ENCODE measurements around the gene LAG3.

Gene LAG3

GRCh38 chr12:6820166-6820565, 47.8 kb downstream of the LAG3 start:
- H3K27ac ChIP-seq, result no peak overlapping the region
- no peak for DNase-seq (ENCODE audit: low read depth, low spot score)

DNA sequence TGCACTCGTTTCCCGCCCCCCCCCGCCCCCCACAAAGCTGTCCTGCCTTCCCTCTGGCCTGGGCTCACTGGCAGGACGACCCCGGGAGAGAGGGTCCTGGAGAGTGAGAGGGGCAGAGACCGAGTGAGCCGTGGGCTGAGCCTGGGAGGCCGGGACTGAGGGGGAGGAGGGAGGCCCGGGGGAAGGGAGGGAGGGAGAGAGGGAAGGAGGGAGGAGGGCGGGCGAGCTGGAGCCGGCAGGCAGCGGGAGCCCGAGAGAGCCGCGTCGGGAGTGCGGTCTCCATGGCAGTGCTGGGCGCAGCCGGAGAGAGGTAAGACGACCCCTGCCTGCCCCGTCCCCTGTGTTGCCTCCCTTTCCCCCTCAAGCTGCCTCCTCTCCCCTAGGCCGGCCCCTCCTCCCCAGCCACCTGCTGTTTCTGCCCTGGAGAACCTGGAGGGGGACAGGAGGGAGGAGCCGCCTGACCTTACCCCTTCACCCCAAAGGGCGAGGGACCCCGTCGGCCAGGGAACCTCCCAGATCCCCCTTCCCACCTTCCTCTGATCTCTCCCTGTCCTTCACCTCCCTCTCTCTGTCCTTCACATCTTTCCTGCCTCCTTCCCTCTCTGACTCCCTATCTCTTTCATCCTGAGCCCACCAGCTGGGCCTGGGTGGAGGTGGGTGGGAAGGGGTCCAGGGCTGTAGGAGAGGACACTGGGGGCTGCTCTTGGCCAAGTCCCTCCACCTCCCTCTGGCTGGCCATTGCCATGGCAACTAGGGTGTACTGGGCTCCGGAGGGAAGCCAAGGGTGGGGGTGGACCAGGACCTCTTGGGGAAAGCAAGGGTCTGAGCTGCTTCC, 49.5 kb downstream of the LAG3 start, which contains the start of gene GPR162:
GPR162 (plus strand) TSS at position 231 of the 835 bp plus-strand sequence. CDS start 2,078 bp downstream, outside the sequence.
- no peak for DNase-seq (ENCODE audit: low read depth, low spot score)

GRCh38 chr12:6822426-6823135, 50.3 kb downstream of the LAG3 start:
- no peak overlapping the region for H3K27ac ChIP-seq
- DNase-seq (ENCODE audit: low read depth, low spot score), result no peak

More for the DNA sequence above, 49.5 kb downstream of the LAG3 start, which contains the start of gene GPR162:
- no peak within 1 kb of the TSS for H3K27ac ChIP-seq

DNA sequence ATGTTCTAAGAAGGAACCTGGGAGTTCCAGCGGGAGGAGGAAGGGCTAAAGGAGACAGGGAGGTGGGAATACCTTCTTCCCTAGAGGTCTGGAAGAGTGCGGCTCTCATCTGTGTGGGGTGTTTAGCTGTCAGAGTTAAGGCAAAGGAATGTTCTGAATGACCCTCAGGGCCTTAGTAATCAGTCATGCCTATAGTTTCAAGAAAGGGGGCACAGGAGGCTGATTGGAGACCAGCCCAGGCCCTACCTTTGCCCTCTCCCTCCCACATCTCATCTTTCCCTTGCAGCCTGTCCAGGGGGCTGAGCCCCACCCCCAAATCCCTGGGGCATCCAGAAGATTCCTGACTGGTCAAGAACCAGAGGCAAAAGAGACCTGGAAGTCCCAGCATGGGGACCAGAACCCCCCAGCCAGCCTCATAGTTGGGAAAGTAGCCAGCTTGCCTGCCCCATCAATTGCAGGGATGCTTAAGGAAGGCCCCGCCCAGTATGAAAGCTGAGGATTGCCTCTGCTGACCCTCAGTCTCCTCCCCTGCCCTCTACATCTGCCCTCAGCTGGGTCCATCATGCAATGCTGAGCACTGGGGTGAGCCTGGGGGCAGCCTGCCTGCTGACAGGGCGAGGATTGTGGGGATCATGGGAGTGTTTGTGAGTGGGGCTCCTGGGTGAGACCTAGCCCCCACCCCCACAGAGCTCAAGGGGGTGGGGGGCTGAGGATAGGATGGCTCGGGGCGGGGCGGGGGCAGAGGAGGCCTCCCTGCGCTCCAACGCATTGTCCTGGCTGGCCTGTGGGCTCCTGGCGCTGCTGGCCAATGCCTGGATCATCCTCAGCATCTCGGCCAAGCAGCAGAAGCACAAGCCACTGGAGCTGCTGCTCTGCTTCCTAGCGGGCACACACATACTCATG, 51.1 kb downstream of the LAG3 start:
- H3K27ac ChIP-seq, result no peak overlapping the region
- DNase-seq (ENCODE audit: low read depth, low spot score), result no peak

GRCh38 chr12:6824085-6824775, 51.9 kb downstream of the LAG3 start:
- DNase-seq (ENCODE audit: low read depth, low spot score), result no peak
- H3K27ac ChIP-seq, result no peak overlapping the region

GRCh38 chr12:6824901-6825381, 52.6 kb downstream of the LAG3 start:
- no peak for DNase-seq (ENCODE audit: low read depth, low spot score)
- no peak overlapping the region for H3K27ac ChIP-seq

DNA sequence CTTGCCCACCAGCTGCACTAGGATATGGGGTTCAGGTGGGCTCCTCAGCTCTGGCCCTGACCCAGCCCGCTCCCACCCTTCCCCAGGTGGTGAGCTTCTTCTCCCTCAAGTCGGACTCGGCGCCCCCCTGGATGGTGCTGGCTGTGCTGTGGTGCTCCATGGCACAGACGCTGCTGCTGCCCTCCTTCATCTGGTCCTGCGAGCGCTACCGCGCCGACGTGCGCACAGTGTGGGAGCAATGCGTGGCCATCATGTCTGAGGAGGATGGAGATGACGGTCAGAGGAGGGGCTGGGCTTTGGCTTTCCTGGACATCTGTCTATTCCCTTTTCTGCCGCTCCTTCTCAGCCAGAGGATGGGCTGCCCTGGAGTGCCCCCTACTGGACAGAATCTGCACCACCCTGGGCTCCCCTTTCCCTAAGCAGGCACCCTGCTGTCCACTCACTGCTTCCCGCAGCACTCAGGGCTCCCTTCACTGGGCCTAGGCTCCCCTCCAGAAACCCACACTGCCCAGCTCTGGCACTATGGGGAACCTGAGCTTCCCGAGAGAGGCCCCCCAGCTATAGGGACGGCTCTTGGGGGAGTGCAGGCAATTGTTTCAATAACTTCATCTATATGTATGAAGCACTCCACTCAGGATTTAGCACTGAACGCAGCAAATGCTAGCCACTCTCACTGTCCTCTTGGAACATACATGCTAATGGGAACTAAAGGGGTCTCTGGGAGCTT, 53.2 kb downstream of the LAG3 start:
- DNase-seq (ENCODE audit: low read depth, low spot score), result peak; percentile 20

GRCh38 chr12:6826125-6826733, 53.9 kb downstream of the LAG3 start:
- DNase-seq (ENCODE audit: low read depth, low spot score), result no peak
- H3K27ac ChIP-seq, result no peak overlapping the region

More for the DNA sequence above, 53.2 kb downstream of the LAG3 start:
- no peak overlapping the region for H3K27ac ChIP-seq

DNA sequence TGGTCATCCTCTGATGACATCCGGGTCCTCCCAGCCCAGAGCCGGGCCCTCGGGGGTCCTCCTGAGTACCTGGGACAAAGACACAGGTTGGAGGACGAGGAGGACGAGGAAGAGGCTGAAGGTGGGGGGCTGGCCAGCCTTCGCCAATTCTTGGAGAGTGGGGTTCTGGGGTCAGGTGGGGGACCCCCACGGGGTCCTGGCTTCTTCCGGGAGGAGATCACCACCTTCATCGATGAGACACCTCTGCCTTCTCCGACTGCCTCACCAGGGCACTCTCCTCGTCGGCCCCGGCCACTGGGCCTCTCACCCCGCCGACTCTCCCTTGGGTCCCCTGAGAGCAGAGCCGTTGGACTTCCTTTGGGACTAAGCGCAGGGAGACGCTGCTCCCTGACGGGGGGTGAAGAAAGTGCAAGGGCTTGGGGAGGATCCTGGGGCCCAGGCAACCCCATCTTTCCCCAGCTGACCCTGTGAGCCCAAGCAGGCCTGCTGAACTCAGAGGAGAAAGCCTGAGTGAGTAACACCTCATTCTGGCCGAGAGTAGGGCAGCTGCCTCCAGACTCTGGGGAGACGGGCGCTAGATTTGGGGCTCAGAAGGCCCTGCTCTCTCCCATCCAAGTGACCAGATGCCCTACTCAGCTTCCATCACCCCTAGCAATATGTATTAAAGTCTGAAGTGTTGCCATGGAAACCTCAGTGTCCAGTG, 54.6 kb downstream of the LAG3 start:
- no peak for DNase-seq (ENCODE audit: low read depth, low spot score)
- no peak overlapping the region for H3K27ac ChIP-seq

DNA sequence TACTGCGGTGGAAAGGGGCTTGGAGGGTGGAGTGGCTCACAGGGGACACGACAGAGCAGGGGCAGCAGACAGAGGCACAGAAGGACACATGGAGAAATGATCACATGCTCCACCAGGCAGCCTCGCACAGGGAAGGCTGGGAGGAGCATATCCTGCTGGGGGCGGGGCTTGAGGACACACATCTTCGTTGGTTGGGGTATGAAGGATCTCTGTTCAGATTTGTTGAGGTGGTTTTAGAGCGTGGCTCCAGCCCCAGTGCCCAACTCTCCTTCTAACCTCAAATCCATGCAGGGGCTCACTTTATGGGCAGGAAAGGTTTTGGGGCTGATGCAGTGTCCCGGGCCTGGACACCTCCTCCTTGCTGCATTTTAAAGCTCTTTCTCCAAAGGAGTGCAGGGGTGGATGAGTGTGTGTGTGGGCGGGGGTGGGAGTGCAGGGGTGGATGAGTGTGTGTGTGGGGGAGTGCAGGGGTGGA, 55.2 kb downstream of the LAG3 start:
- H3K27ac ChIP-seq, result no peak overlapping the region
- DNase-seq (ENCODE audit: low read depth, low spot score), result no peak

Measured in epithelial cell of prostate (primary cell).